ENCODE results near the gene ZNF789. TPM values are rescaled to one million over a fixed set of nuclear protein-coding genes. Genes with fewer than 3 reads are reported as not detected.

The ZNF789 gene
- total RNA-seq: 4.6 and 9.0 TPM in 2 replicates

DNA sequence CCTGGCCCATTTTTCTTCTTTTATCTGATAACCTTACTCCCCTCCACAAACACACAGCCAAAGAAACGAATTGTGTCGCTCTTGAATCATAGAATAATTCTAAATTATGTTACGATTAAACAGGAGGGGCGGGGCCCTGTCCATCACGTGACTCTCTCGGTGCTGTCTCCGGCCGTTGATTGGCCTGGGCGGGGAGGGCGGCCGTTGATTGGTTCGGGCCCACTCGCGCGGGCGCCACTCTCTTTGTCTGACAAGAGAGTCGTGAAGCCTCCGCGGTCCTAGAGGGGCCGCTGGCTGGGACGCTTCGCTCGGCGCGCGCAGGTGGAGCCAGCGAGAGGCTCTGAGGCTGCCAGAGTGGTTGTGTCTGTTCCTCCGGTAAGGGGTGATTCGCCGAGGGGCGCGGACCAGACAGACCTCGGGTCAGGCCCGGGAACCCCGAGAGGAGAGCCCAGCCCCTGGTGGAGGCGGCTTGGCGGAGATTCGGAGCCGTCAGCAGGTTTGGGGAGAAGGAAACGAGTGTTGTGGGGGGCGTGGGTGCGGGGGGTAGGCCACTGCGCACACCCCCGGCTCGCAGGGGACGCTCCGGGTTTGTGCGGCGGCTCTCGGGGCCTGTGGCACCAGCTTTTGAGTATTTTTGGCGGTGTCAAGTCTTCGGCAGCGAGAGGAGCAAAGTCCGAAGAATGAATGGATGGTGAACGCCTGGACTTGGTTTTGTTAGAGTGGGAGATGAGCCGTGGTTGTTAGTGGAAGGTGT lies at the start of gene ZNF789:
Gene ZNF789 (plus strand): TSS at position 330 of the 754 bp plus-strand sequence. CDS start 3,567 bp downstream, outside the sequence.

DNA sequence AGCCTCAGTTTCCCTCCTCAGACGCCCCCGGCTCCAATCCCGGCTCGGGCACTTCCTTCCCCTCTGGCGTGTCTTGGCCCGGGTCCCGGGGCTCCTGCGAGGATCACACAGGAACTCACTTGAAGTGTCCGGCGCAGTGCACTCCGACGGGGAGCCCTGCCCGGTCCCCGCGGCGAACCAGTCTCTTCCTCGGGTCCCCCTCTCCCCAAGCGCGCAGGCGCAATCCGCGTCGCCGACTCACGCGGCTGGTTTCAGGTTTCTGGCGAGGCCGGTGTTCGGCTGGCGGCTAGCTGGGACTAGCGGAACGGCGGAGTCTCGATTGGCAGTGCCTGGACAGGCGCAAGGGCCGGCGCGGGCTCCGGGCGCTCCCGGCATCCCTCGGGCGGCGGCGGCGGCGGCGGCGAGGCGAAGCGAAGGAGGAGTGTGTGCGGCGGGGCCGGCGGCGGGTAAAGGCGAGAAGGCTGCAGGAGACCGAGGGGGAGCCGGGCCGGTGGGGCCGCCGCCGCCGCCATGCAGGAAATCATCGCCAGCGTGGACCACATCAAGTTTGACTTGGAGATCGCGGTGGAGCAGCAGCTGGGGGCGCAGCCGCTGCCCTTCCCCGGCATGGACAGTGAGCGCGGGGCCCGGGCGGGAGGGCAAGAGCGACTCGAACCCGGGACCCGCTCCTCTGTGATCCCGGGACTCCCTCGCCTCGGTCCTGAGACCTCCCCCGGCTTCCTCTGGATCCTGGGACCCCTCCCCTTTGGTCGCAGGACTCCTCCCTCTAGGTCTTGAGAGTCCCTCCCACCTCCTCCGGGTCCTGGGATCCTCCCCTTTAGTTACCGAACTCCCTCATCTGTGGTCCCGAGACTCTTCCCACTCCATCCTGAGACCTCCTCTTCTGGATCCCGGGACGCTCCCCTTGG lies 33.9 kb upstream of the ZNF789 start, which contains the start of the genes CPSF4 and PTCD1:
Gene CPSF4 (plus strand): TSS at position 371 of the 908 bp plus-strand sequence. CDS start 140 bp downstream, at position 511.
Gene PTCD1 (minus strand): TSS at position 226 of the 908 bp plus-strand sequence. CDS start 3,556 bp downstream, outside the sequence.

DNA sequence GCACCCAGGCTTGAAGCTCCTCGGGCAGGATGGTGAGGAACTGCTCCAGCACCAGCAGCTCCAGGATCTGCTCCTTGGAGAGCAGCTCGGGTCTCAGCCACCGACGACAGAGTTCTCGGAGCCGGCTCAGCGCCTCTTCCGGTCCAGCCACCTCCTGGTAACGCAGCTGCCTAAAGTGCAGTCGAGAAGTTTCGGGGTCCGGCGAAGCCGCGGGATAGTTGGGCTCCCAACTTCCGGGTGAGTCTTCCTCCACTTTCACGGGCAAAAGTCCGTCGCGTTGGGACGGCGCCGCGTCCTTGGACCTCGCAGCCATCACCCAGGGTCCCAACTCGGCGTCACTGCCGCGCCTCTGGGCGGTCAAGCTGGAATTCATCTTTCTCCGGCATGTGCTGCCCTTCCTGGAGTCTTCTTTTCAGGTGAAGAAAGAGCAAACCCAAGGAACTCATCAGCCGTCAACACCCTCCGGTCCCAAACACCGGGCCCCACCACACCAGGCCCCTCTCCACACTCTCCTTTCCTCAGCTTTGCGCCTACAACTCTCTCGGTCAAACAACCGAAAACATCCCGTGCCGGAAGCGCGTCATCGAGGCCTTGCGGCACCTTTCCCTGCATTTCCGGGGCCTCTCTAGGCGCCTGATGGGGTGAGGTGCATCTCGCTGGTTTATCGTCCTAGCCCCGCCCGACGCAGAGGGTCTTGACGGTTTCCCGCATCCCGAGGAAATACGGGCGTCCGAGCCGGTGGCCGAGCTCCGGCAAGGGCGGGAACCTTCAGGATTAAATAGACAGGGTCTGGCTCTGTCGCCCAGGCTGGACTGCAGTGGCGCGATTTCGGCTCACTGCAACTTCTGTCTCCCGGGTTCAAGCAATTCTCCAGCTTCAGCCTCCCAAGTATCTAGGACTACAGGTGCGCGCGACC lies 27.3 kb downstream of the ZNF789 start, which contains the start of gene ZNF394:
Gene ZNF394 (minus strand): TSS at position 561 of the 916 bp plus-strand sequence. CDS start 188 bp downstream, at position 373.

DNA sequence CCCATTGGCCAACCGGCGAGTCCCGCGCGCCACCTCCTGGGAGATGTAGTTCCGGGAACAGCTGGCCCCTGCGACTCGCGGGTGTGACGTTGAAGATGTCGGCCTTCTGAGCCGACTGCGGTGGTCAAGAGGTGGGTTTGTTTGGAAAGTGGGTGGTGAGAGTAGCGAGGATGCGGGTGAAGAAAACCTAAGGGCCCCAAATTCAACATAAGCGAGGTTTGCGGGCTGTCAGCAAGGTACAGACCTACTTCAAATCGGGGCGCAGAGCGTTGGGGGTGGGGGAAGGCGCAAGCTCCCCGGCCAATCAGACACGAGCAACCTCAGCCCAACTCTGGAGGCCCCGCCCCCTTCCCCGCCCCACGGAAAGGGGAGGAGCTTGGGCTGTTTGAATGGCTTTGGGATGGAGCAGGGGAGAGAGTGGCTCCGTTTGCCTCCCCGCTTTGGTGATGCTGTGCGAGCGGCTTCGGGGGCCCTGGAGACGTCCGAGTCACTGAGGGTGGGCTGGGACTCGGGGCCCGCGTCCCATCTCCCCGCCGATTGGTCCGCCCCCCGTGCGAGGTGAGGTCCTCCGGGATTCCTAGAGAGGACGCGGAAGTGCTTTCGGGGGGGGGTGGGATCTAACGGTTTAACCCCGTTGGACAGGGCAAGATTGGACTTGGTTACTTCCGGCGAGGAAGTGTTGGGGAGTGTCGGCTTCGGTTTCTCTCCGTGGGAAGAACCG lies 32.1 kb downstream of the ZNF789 start, which contains the start of gene ZKSCAN5:
Gene ZKSCAN5 (plus strand): TSS at position 60 of the 721 bp plus-strand sequence. CDS start 1,383 bp downstream, outside the sequence.

Other genes starting within 250 kb of the ZNF789 start
- gene MYH16, start 200.1 kb upstream of the ZNF789 start, total RNA-seq: not detected in 2 replicates
- gene ARPC1A, start 147.0 kb upstream of the ZNF789 start, total RNA-seq: 298 and 410 TPM in 2 replicates
- gene ARPC1B, start 98.2 kb upstream of the ZNF789 start, total RNA-seq: 567 and 592 TPM in 2 replicates
- 46.3 and 119 TPM in 2 replicates for gene PDAP1, start 64.3 kb upstream of the ZNF789 start, total RNA-seq
- 79.9 and 101 TPM in 2 replicates for gene BUD31, start 63.9 kb upstream of the ZNF789 start, total RNA-seq
- gene PTCD1, start 34.1 kb upstream of the ZNF789 start, total RNA-seq: 6.8 and 12.2 TPM in 2 replicates
- 27.9 and 49.3 TPM in 2 replicates for gene CPSF4, start 33.9 kb upstream of the ZNF789 start, total RNA-seq
- 320 and 523 TPM in 2 replicates for gene ATP5MF, start 6.7 kb upstream of the ZNF789 start, total RNA-seq
- 25.8 and 30.0 TPM in 2 replicates for gene ZNF394, start 27.4 kb downstream of the ZNF789 start, total RNA-seq
- gene ZKSCAN5, start 31.8 kb downstream of the ZNF789 start, total RNA-seq: 12.2 and 12.4 TPM in 2 replicates
- 10.8 and 11.3 TPM in 2 replicates for gene FAM200A, start 79.2 kb downstream of the ZNF789 start, total RNA-seq
- 69.0 and 79.3 TPM in 2 replicates for gene ZNF655, start 85.8 kb downstream of the ZNF789 start, total RNA-seq
- 0.29 and 0.50 TPM in 2 replicates for gene TMEM225B, start 125.4 kb downstream of the ZNF789 start, total RNA-seq
- gene ZSCAN25, start 144.1 kb downstream of the ZNF789 start, total RNA-seq: 10.3 and 10.8 TPM in 2 replicates
- gene CYP3A5, start 207.1 kb downstream of the ZNF789 start, total RNA-seq: 0.17 and 0.44 TPM in 2 replicates